HepG2 (cell line): ENCODE data around the gene CDC42EP3. TPM values are rescaled to one million over a fixed set of nuclear protein-coding genes. Genes with fewer than 3 reads are reported as not detected.

Experiments used
- ATM ChIP-seq: fragments of 450-650 bp; IDR thresholded peaks from 2 replicates; pipeline ENCODE4 v1.7.1; 2017; ENCODE audit warnings: mild to moderate bottlenecking, borderline replicate concordance
- KAT2B ChIP-seq: fragments of 150-350 bp; IDR thresholded peaks from 2 replicates; pipeline ENCODE4 v1.6.1; 2014; ENCODE audit warnings: low read depth, low read length, borderline replicate concordance
- ZHX2 ChIP-seq, 2 experiments: sonication (generic) in 1 of 2; formaldehyde crosslinking in 1 of 2; IDR thresholded peaks; 2 replicates each; pipeline versions ENCODE4 v1.6.1 to v1.9.0; 2014 to 2022; ENCODE audit warnings: antibody characterized with exemption in 1 of 2, borderline replicate concordance in 1 of 2, inconsistent platforms in 1 of 2, low read depth in 1 of 2, missing genetic modification reagents in 1 of 2
- ZNF777 ChIP-seq: sonication (generic); formaldehyde crosslinking; IDR thresholded peaks from 2 replicates; pipeline ENCODE4 v1.4.0; 2020; ENCODE audit warnings: missing genetic modification reagents
- polyA plus RNA-seq, 8 experiments: library from polyadenylated mRNA; depleted of rRNA in 3 of 8; stranded (reverse) in 7 of 8; unstranded in 1 of 8; fragments of >200 nt; fragmentation: Illumina TruSeq in 4 of 8; extraction: Trizol in 4 of 8; gene quantifications; 2 replicates each; pipeline versions ENCODE4 v1.2.1 to v1.2.3, GENCODE V29; 2011 to 2016; ENCODE audit warnings: low read depth in 4 of 8, missing spikeins in 1 of 8, mixed read lengths in 1 of 8; ENCODE audit not compliant: insufficient read depth in 1 of 8
- total RNA-seq, 5 experiments: library from RNA; depleted of rRNA; stranded (reverse); fragments of >200 nt; fragmentation: Illumina TruSeq; extraction: Trizol; gene quantifications; 2 replicates each; pipeline ENCODE4 v1.2.3, GENCODE V29; 2016; ENCODE audit warnings: low read depth in 1 of 5
- TF ChIP-seq, protein P1 (sequence below): sonication (generic); formaldehyde crosslinking; IDR thresholded peaks from 2 replicates; pipeline ENCODE4 v1.4.0; 2020; ENCODE audit warnings: mild to moderate bottlenecking, missing genetic modification reagents, borderline replicate concordance
- TF ChIP-seq, protein P2 (sequence below): sonication (generic); formaldehyde crosslinking; IDR thresholded peaks from 2 replicates; pipeline ENCODE4 v1.4.0; 2020; ENCODE audit warnings: mild to moderate bottlenecking, low read depth, missing genetic modification reagents

The CDC42EP3 gene
- total and polyA plus RNA-seq, 2 of the 13 experiments (the other 11 are each of a cell fraction or from before 2014, with no cell fraction given) = 0.01 TPM; not detected in 1

DNA sequence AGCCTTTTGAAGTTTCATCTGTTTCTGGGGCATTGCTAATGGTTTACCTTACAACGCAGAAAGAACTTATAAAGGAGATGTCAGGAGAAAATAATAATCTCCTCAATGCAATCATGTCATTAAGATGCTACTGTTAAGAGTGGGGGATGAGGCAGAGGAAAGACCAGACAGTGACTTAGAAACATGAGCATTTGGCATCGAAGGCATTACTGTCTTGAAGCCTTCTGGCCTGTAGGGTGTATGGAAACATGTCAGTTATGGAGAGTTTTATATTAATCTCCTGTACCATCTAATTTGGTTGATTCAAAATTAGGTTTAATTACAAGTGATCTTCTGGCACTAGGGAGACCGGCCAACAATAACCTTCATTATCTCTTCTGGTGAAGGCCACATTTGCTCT, 32.5 kb downstream of the CDC42EP3 start (continued):
- TF ChIP-seq, protein P1, sequence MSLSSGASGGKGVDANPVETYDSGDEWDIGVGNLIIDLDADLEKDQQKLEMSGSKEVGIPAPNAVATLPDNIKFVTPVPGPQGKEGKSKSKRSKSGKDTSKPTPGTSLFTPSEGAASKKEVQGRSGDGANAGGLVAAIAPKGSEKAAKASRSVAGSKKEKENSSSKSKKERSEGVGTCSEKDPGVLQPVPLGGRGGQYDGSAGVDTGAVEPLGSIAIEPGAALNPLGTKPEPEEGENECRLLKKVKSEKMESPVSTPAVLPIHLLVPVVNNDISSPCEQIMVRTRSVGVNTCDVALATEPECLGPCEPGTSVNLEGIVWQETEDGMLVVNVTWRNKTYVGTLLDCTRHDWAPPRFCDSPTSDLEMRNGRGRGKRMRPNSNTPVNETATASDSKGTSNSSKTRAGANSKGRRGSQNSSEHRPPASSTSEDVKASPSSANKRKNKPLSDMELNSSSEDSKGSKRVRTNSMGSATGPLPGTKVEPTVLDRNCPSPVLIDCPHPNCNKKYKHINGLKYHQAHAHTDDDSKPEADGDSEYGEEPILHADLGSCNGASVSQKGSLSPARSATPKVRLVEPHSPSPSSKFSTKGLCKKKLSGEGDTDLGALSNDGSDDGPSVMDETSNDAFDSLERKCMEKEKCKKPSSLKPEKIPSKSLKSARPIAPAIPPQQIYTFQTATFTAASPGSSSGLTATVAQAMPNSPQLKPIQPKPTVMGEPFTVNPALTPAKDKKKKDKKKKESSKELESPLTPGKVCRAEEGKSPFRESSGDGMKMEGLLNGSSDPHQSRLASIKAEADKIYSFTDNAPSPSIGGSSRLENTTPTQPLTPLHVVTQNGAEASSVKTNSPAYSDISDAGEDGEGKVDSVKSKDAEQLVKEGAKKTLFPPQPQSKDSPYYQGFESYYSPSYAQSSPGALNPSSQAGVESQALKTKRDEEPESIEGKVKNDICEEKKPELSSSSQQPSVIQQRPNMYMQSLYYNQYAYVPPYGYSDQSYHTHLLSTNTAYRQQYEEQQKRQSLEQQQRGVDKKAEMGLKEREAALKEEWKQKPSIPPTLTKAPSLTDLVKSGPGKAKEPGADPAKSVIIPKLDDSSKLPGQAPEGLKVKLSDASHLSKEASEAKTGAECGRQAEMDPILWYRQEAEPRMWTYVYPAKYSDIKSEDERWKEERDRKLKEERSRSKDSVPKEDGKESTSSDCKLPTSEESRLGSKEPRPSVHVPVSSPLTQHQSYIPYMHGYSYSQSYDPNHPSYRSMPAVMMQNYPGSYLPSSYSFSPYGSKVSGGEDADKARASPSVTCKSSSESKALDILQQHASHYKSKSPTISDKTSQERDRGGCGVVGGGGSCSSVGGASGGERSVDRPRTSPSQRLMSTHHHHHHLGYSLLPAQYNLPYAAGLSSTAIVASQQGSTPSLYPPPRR (CRISPR knock-in tag) = no peak
- TF ChIP-seq ZHX2 (IDR thresholded peaks at IDR 0.05; ENCODE audit: low read depth) = no peak
- TF ChIP-seq ZHX2 (CRISPR knock-in tag; IDR thresholded peaks at IDR 0.05; ENCODE audit: borderline replicate concordance) = no peak
- TF ChIP-seq ATM = no peak
- no peak for TF ChIP-seq ZNF777 (CRISPR knock-in tag)
- no peak for TF ChIP-seq KAT2B
- TF ChIP-seq, protein P2, sequence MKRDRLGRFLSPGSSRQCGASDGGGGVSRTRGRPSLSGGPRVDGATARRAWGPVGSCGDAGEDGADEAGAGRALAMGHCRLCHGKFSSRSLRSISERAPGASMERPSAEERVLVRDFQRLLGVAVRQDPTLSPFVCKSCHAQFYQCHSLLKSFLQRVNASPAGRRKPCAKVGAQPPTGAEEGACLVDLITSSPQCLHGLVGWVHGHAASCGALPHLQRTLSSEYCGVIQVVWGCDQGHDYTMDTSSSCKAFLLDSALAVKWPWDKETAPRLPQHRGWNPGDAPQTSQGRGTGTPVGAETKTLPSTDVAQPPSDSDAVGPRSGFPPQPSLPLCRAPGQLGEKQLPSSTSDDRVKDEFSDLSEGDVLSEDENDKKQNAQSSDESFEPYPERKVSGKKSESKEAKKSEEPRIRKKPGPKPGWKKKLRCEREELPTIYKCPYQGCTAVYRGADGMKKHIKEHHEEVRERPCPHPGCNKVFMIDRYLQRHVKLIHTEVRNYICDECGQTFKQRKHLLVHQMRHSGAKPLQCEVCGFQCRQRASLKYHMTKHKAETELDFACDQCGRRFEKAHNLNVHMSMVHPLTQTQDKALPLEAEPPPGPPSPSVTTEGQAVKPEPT = no peak
